Ishikawa (cell line): ENCODE measurements around the gene ADCY1.

Source experiments
- EGR1 ChIP-seq: IDR thresholded peaks from 2 replicates; pipeline ENCODE4 v1.6.1; 2012
- NFIC ChIP-seq: IDR thresholded peaks from 2 replicates; pipeline ENCODE4 v1.6.1; 2012
- RAD21 ChIP-seq: IDR thresholded peaks from 2 replicates; pipeline ENCODE4 v1.6.1; 2012; ENCODE audit warnings: low read depth
- REST ChIP-seq: IDR thresholded peaks from 2 replicates; pipeline ENCODE4 v1.6.1; 2012; ENCODE audit warnings: low read depth, mild to moderate bottlenecking
- TAF1 ChIP-seq: IDR thresholded peaks from 2 replicates; pipeline ENCODE4 v1.6.1; 2012; ENCODE audit warnings: low read depth, mild to moderate bottlenecking

GRCh38 chr7:45717537-45718235 lies 143.5 kb downstream of the ADCY1 start:
- TF ChIP-seq REST, result no peak
- no peak for TF ChIP-seq EGR1
- no peak for TF ChIP-seq TAF1
- TF ChIP-seq NFIC, result no peak
- no peak for TF ChIP-seq RAD21
